Measurements from ENCODE around the gene GTF2I. TPM values are rescaled to one million over a fixed set of nuclear protein-coding genes. Genes with fewer than 3 reads are reported as not detected.
"Not testable (repeated sequence)": the region's sequence is repeated elsewhere in the genome, so short reads cannot be mapped to it uniquely, and the experiment has no call there.

The GTF2I gene
- total and polyA plus RNA-seq, 2 donors (not counting 1 experiment from before 2014, with no cell fraction given): 79.3 to 105 TPM

DNA sequence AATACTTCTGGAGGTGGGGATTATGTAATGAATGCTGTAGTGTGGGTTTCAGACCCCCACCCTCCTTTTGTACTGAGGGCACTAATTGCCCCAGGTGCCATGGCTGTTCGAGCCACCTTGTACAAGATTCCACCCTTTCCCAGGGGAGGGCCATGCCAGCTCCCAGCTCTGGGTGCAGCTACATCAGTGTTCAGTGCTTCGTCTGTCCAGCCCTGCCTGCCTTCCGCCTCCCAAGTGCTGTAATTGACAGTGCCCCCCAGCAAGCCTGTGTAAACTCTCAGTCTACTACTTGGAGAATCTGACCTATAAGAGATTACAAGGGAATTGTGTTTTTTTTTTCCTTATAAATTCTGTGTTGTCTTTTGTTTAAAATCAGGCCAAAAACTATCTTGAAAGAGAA lies 33.0 kb downstream of the GTF2I start:
- no peaks in the 10 kb centered on the region for H4K20me1 ChIP-seq (ENCODE audit: control insufficient read depth, extremely low read depth, insufficient read depth, low read length)
- TF ChIP-seq, protein P1, sequence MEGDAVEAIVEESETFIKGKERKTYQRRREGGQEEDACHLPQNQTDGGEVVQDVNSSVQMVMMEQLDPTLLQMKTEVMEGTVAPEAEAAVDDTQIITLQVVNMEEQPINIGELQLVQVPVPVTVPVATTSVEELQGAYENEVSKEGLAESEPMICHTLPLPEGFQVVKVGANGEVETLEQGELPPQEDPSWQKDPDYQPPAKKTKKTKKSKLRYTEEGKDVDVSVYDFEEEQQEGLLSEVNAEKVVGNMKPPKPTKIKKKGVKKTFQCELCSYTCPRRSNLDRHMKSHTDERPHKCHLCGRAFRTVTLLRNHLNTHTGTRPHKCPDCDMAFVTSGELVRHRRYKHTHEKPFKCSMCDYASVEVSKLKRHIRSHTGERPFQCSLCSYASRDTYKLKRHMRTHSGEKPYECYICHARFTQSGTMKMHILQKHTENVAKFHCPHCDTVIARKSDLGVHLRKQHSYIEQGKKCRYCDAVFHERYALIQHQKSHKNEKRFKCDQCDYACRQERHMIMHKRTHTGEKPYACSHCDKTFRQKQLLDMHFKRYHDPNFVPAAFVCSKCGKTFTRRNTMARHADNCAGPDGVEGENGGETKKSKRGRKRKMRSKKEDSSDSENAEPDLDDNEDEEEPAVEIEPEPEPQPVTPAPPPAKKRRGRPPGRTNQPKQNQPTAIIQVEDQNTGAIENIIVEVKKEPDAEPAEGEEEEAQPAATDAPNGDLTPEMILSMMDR (conservative IDR thresholded peaks at IDR 0.05 in 1 of 2, IDR thresholded peaks at IDR 0.05 in 1 of 2; ENCODE audit: low read depth in 1 of 2, low read length in 2 of 2): no peak
- no peak for TF ChIP-seq EZH2 (IDR thresholded peaks at IDR 0.05; ENCODE audit: low read length, missing control alignments)
- H3K4me3 ChIP-seq (replicated peaks in 1 of 4; ENCODE audit: control extremely low read depth in 1 of 4, insufficient read depth in 1 of 4, low read depth in 3 of 4, low read length in 4 of 4): no peak overlapping the region
- H3K9me3 ChIP-seq (ENCODE audit: control insufficient read depth, insufficient read depth, low read depth, low read length): no peaks in the 10 kb centered on the region
- H3K27me3 ChIP-seq (ENCODE audit: control insufficient read depth, insufficient read depth, low read length): no peaks in the 10 kb centered on the region
- DNase-seq (ENCODE audit: low read depth in 2 of 2): no peak
- peaks cover 30% of the 10 kb centered on the region for H3K79me2 ChIP-seq (ENCODE audit: control insufficient read depth, insufficient read depth, low read length)
- H3K9ac ChIP-seq (ENCODE audit: insufficient read depth, low read length): no peak overlapping the region
- no peaks in the 10 kb centered on the region for H3K4me1 ChIP-seq (ENCODE audit: control insufficient read depth, extremely low read depth, insufficient read depth, low read length)
- H2AFZ ChIP-seq (ENCODE audit: low read length): no peak overlapping the region
- peaks cover 7% of the 10 kb centered on the region for H3K36me3 ChIP-seq (ENCODE audit: control insufficient read depth, insufficient read depth, low read length)
- H3K27ac ChIP-seq (ENCODE audit: insufficient read depth, low read length): no peak overlapping the region
- no peak overlapping the region for H3K4me2 ChIP-seq (ENCODE audit: extremely low read depth, insufficient read depth, low read length)

GRCh38 chr7:74704419-74704818 lies 46.9 kb downstream of the GTF2I start:
- not testable (repeated sequence) for H3K9me3 ChIP-seq (ENCODE audit: control insufficient read depth, insufficient read depth, low read depth, low read length); H4K20me1 ChIP-seq (ENCODE audit: control insufficient read depth, extremely low read depth, insufficient read depth, low read length); H3K27me3 ChIP-seq (ENCODE audit: control insufficient read depth, insufficient read depth, low read length); H3K9ac ChIP-seq (ENCODE audit: insufficient read depth, low read length); H3K27ac ChIP-seq (ENCODE audit: insufficient read depth, low read length); H2AFZ ChIP-seq (ENCODE audit: low read length); H3K79me2 ChIP-seq (ENCODE audit: control insufficient read depth, insufficient read depth, low read length); H3K4me1 ChIP-seq (ENCODE audit: control insufficient read depth, extremely low read depth, insufficient read depth, low read length); H3K4me3 ChIP-seq (replicated peaks in 1 of 4; ENCODE audit: control extremely low read depth in 1 of 4, insufficient read depth in 1 of 4, low read depth in 3 of 4, low read length in 4 of 4); H3K36me3 ChIP-seq (ENCODE audit: control insufficient read depth, insufficient read depth, low read length); DNase-seq (ENCODE audit: low read depth in 2 of 2); H3K4me2 ChIP-seq (ENCODE audit: extremely low read depth, insufficient read depth, low read length)

DNA sequence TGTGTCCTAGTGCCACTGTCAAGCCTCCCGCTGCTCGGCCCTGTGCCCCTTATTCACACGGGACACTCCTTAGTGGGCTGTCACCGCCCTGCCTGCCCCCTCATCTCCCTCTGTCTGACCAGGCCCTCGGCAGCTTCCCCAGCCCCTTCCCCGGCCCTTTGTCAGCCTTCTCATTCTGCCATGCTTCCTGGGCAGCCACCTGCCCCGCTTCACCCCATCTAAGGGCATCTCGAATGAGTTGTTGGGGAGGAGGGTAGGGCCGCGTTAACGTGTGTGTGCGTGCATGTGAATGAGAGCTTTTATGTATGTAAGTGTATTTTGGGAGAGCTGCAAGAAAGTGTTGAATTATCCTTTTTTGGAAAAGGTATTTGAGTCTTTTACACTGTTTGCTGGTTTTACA lies 49.7 kb downstream of the GTF2I start:
- H3K4me1 ChIP-seq (ENCODE audit: control insufficient read depth, extremely low read depth, insufficient read depth, low read length): no peaks in the 10 kb centered on the region
- H3K27ac ChIP-seq (ENCODE audit: insufficient read depth, low read length): no peak overlapping the region
- H3K9me3 ChIP-seq (ENCODE audit: control insufficient read depth, insufficient read depth, low read depth, low read length): no peaks in the 10 kb centered on the region
- TF ChIP-seq, protein P1 (conservative IDR thresholded peaks at IDR 0.05 in 1 of 2, IDR thresholded peaks at IDR 0.05 in 1 of 2; ENCODE audit: low read depth in 1 of 2, low read length in 2 of 2): no peak
- no peak for TF ChIP-seq EZH2 (IDR thresholded peaks at IDR 0.05; ENCODE audit: low read length, missing control alignments)
- no peak overlapping the region for H3K9ac ChIP-seq (ENCODE audit: insufficient read depth, low read length)
- H4K20me1 ChIP-seq (ENCODE audit: control insufficient read depth, extremely low read depth, insufficient read depth, low read length): no peaks in the 10 kb centered on the region
- no peak overlapping the region for H3K4me3 ChIP-seq (replicated peaks in 1 of 4; ENCODE audit: control extremely low read depth in 1 of 4, insufficient read depth in 1 of 4, low read depth in 3 of 4, low read length in 4 of 4)
- no peaks in the 10 kb centered on the region for H3K27me3 ChIP-seq (ENCODE audit: control insufficient read depth, insufficient read depth, low read length)
- no peak overlapping the region for H3K4me2 ChIP-seq (ENCODE audit: extremely low read depth, insufficient read depth, low read length)
- DNase-seq (ENCODE audit: low read depth in 2 of 2): no peak
- no peaks in the 10 kb centered on the region for H3K79me2 ChIP-seq (ENCODE audit: control insufficient read depth, insufficient read depth, low read length)
- H2AFZ ChIP-seq (ENCODE audit: low read length): no peak overlapping the region
- H3K36me3 ChIP-seq (ENCODE audit: control insufficient read depth, insufficient read depth, low read length): peaks cover 10% of the 10 kb centered on the region

All from fibroblast of lung (primary cell).